SH-SY5Y (cell line): ENCODE results near the gene ULBP3.

Source experiments
- GATA2 ChIP-seq: IDR thresholded peaks from 2 replicates; pipeline ENCODE4 v1.6.1; 2011; ENCODE audit warnings: mild to moderate bottlenecking, low read depth, low read length
- GATA3 ChIP-seq: IDR thresholded peaks from 2 replicates; pipeline ENCODE4 v1.6.1; 2011; ENCODE audit warnings: low read depth, mild to moderate bottlenecking, low read length, moderate library complexity

Gene ULBP3

GRCh38 chr6:150068720-150069648, at the start of gene ULBP3:
Gene ULBP3, minus strand, starts transcription at chr6:150069121. Its CDS starts 55 bp downstream, at chr6:150069066.
- TF ChIP-seq GATA2 (no peak), GATA3 (no peak)

- TF ChIP-seq GATA3 (no peak), GATA2 (no peak)
Measured at GRCh38 chr6:150118627-150119026, 49.7 kb upstream of the ULBP3 start.

- no peak for TF ChIP-seq GATA2
Measured at GRCh38 chr6:150118203-150118602, 49.3 kb upstream of the ULBP3 start.

- TF ChIP-seq GATA3 (no peak), GATA2 (no peak)
Measured at GRCh38 chr6:150116200-150116800, 47.4 kb upstream of the ULBP3 start.

GRCh38 chr6:150115769-150116168, 46.8 kb upstream of the ULBP3 start:
- TF ChIP-seq GATA3 (no peak), GATA2 (no peak)

- TF ChIP-seq GATA2 = no peak
- TF ChIP-seq GATA3 = no peak
Measured at GRCh38 chr6:150112233-150112632, 43.3 kb upstream of the ULBP3 start.

- no peak for TF ChIP-seq GATA2
- TF ChIP-seq GATA3 = no peak
Measured at GRCh38 chr6:150102750-150103270, 33.9 kb upstream of the ULBP3 start.

GRCh38 chr6:150100745-150101144, 31.8 kb upstream of the ULBP3 start:
- no peak for TF ChIP-seq GATA2
- no peak for TF ChIP-seq GATA3

GRCh38 chr6:150099953-150100352, 31.0 kb upstream of the ULBP3 start:
- TF ChIP-seq GATA3 (no peak), GATA2 (no peak)

- TF ChIP-seq GATA3 = no peak
- TF ChIP-seq GATA2 = no peak
Measured at GRCh38 chr6:150099546-150099945, 30.6 kb upstream of the ULBP3 start.

GRCh38 chr6:150098155-150098554, 29.2 kb upstream of the ULBP3 start:
- TF ChIP-seq GATA2 = no peak
- TF ChIP-seq GATA3 = no peak

GRCh38 chr6:150093397-150093796, 24.5 kb upstream of the ULBP3 start:
- TF ChIP-seq GATA2 = no peak
- no peak for TF ChIP-seq GATA3

GRCh38 chr6:150091476-150091875, 22.6 kb upstream of the ULBP3 start:
- no peak for TF ChIP-seq GATA3

- no peak for TF ChIP-seq GATA2
- TF ChIP-seq GATA3 = no peak
Measured at GRCh38 chr6:150090328-150090727, 21.4 kb upstream of the ULBP3 start.

GRCh38 chr6:150088481-150089154, 19.7 kb upstream of the ULBP3 start:
- no peak for TF ChIP-seq GATA2
- no peak for TF ChIP-seq GATA3
